HCT116 (cell line): ENCODE results near the gene SERTAD4. TPM values are rescaled to one million over a fixed set of nuclear protein-coding genes. Genes with fewer than 3 reads are reported as not detected.
A peak's percentile ranks its signal among the peaks of the same experiment; 100 is the strongest.
"Not testable (repeated sequence)": the region's sequence is repeated elsewhere in the genome, so short reads cannot be mapped to it uniquely, and the experiment has no call there.

Source experiments
- ATAC-seq: fragments of 200-7000 bp; cut with Tn5 transposase; 2 replicates; pipeline ENCODE4 v1.9.1; 2020; ENCODE audit warnings: mild to moderate bottlenecking, moderate library complexity
- BruUV-seq: library from RNA; stranded (reverse); fragments of 400-500 nt; replicated peaks from 2 replicates; lab custom pipeline; 2021; lab: Mats Ljungman, UMichigan
- CTCF ChIA-PET: fragments of 300-600 bp; sonication (Branson Sonifier 250); formaldehyde crosslinking; loops from one replicate; lab custom pipeline; 2021; ENCODE audit warnings: antibody characterized with exemption; lab: Charles Lee
- POLR2A ChIA-PET: fragments of 300-600, 350-600 bp; sonication (Branson Sonifier 250); formaldehyde crosslinking; loops from one replicate; lab custom pipeline; 2021; ENCODE audit warnings: antibody characterized with exemption; lab: Charles Lee
- RAD21 ChIA-PET, 2 experiments: fragments of 300-600 bp; sonication (Branson Sonifier 250); formaldehyde crosslinking; loops; one replicate each; lab custom pipeline; 2023; ENCODE audit warnings: low total read pairs in 2 of 2; ENCODE audit not compliant: uncharacterized antibody in 2 of 2, unreplicated experiment in 2 of 2, low non-redundant PET in 1 of 2; lab: Charles Lee
- DNase-seq: peaks from one replicate; pipeline ENCODE4 v3.0.0-alpha.2; 2010; ENCODE audit warnings: low read depth, low spot score
- H2AFZ ChIP-seq: fragments of 200-600 bp; shearing (Covaris generic), sonication (generic); 2 replicates; pipeline ENCODE4 v1.6.1; 2017; ENCODE audit warnings: low read depth, mixed run types, mixed read lengths, antibody characterized with exemption, low read length; ENCODE audit not compliant: poor library complexity, severe bottlenecking
- H3K27ac ChIP-seq: 2 replicates; pipeline ENCODE4 v1.5.1; 2012; ENCODE audit warnings: low read depth, low read length
- H3K27me3 ChIP-seq: fragments of 200-600 bp; sonication (generic); 2 replicates; pipeline ENCODE4 v1.6.1; 2016; ENCODE audit warnings: mixed run types, low read length, mixed read lengths; ENCODE audit not compliant: insufficient read depth
- H3K36me3 ChIP-seq, 2 experiments: fragments of 200-500 bp in 1 of 2; fragments of 200-600 bp in 1 of 2; sonication (Bioruptor generic) in 1 of 2; sonication (generic) in 1 of 2; 2 replicates each; pipeline versions ENCODE4 v1.5.1 to v1.6.1; 2014 to 2016; ENCODE audit warnings: low read length in 2 of 2, inconsistent platforms in 1 of 2, mixed read lengths in 1 of 2, mixed run types in 1 of 2; ENCODE audit not compliant: insufficient read depth in 2 of 2, control insufficient read depth in 1 of 2
- H3K4me1 ChIP-seq, 2 experiments: fragments of 200-600 bp in 1 of 2; sonication (generic) in 1 of 2; 2 replicates each; pipeline versions ENCODE4 v1.5.1 to v1.6.1; 2012 to 2017; ENCODE audit warnings: low read length in 2 of 2, inconsistent platforms in 1 of 2, mild to moderate bottlenecking in 1 of 2, mixed read lengths in 1 of 2, mixed run types in 1 of 2, moderate library complexity in 1 of 2; ENCODE audit not compliant: insufficient read depth in 2 of 2, control insufficient read depth in 1 of 2
- H3K4me2 ChIP-seq: fragments of 200-600 bp; sonication (generic); 2 replicates; pipeline ENCODE4 v1.6.1; 2017; ENCODE audit warnings: mixed run types, low read length, mixed read lengths
- H3K4me3 ChIP-seq, 2 experiments: fragments of 200-600 bp in 1 of 2; sonication (generic) in 1 of 2; replicated peaks in 1 of 2; 2 replicates each; pipeline ENCODE4 v1.5.1; 2011 to 2016; ENCODE audit warnings: low read length in 2 of 2, control low read depth in 1 of 2, low read depth in 1 of 2, mild to moderate bottlenecking in 1 of 2, mixed read lengths in 1 of 2, mixed run types in 1 of 2
- H3K79me2 ChIP-seq: fragments of 200-600 bp; sonication (generic); 2 replicates; pipeline ENCODE4 v1.6.1; 2017; ENCODE audit warnings: mild to moderate bottlenecking, mixed run types, low read length, moderate library complexity, mixed read lengths; ENCODE audit not compliant: insufficient read depth
- H3K9ac ChIP-seq: fragments of 200-600 bp; sonication (generic); 2 replicates; pipeline ENCODE4 v1.6.1; 2016; ENCODE audit warnings: low read length, mixed read lengths
- H3K9me2 ChIP-seq: fragments of 200-600 bp; sonication (generic), shearing (Covaris generic); 2 replicates; pipeline ENCODE4 v1.6.1; 2017; ENCODE audit warnings: mixed run types, mild to moderate bottlenecking, moderate library complexity; ENCODE audit not compliant: insufficient read depth
- H3K9me3 ChIP-seq, 2 experiments: fragments of 200-500 bp in 1 of 2; fragments of 200-600 bp in 1 of 2; sonication (Bioruptor generic) in 1 of 2; sonication (generic) in 1 of 2; 2 replicates each; pipeline ENCODE4 v1.6.1; 2014 to 2017; ENCODE audit warnings: low read length in 2 of 2, mixed read lengths in 2 of 2, inconsistent platforms in 1 of 2, low read depth in 1 of 2, mild to moderate bottlenecking in 1 of 2, mixed run types in 1 of 2, moderate library complexity in 1 of 2; ENCODE audit not compliant: control insufficient read depth in 1 of 2, insufficient read depth in 1 of 2
- H4K20me1 ChIP-seq: fragments of 200-600 bp; sonication (generic), shearing (Covaris generic); 2 replicates; pipeline ENCODE4 v1.6.1; 2017; ENCODE audit warnings: mixed run types, mild to moderate bottlenecking, moderate library complexity; ENCODE audit not compliant: insufficient read depth
- ATF3 ChIP-seq: IDR thresholded peaks from 2 replicates; pipeline ENCODE4 v1.6.1; 2012
- CBX3 ChIP-seq: IDR thresholded peaks from 2 replicates; pipeline ENCODE4 v1.6.1; 2012; ENCODE audit warnings: low read depth
- CTCF ChIP-seq, 3 experiments: fragments of 200-600 bp in 1 of 3; sonication (generic) in 1 of 3; IDR thresholded peaks in 2 of 3; conservative IDR thresholded peaks in 1 of 3; 2 replicates each; pipeline ENCODE4 v1.5.1; 2012 to 2017; ENCODE audit warnings: low read depth in 2 of 3, low read length in 2 of 3, antibody characterized with exemption in 1 of 3, borderline replicate concordance in 1 of 3, control low read depth in 1 of 3, mild to moderate bottlenecking in 1 of 3, mixed read lengths in 1 of 3, mixed run types in 1 of 3, moderate library complexity in 1 of 3; ENCODE audit not compliant: insufficient read depth in 1 of 3
- EZH2 ChIP-seq: fragments of 200-600 bp; sonication (generic); IDR thresholded peaks from 2 replicates; pipeline ENCODE4 v1.6.1; 2017; ENCODE audit warnings: antibody characterized with exemption, mixed run types
- FOSL1 ChIP-seq: IDR thresholded peaks from 2 replicates; pipeline ENCODE4 v1.6.1; 2012; ENCODE audit warnings: low read depth
- JUND ChIP-seq: IDR thresholded peaks from 2 replicates; pipeline ENCODE4 v1.6.1; 2012
- MAX ChIP-seq: IDR thresholded peaks from 2 replicates; pipeline ENCODE4 v1.6.1; 2012
- POLR2AphosphoS5 ChIP-seq: IDR thresholded peaks from 2 replicates; pipeline ENCODE4 v1.6.1; 2011; ENCODE audit warnings: mild to moderate bottlenecking, low read depth, low read length, moderate library complexity
- RAD21 ChIP-seq: IDR thresholded peaks from 2 replicates; pipeline ENCODE4 v1.6.1; 2012; ENCODE audit warnings: low read depth, mild to moderate bottlenecking
- SIN3A ChIP-seq: IDR thresholded peaks from 2 replicates; pipeline ENCODE4 v1.6.1; 2012; ENCODE audit warnings: low read depth
- SP1 ChIP-seq: IDR thresholded peaks from 2 replicates; pipeline ENCODE4 v1.6.1; 2012; ENCODE audit warnings: low read depth
- SRF ChIP-seq: IDR thresholded peaks from 2 replicates; pipeline ENCODE4 v1.6.1; 2012; ENCODE audit warnings: low read depth
- intact Hi-C: fragments of 100-400 bp; cut with micrococcal nuclease; formaldehyde crosslinking; loops from 2 replicates; pipeline ENCODE4 v1.10.0; 2022
- total RNA-seq: library from RNA; stranded (reverse); gene quantifications from one replicate; pipeline ENCODE4 v1.2.1, GENCODE V29; 2021; ENCODE audit not compliant: unreplicated experiment

Gene SERTAD4
- total RNA-seq, 1 experiment from 2014 or later = 0.07 TPM

DNA sequence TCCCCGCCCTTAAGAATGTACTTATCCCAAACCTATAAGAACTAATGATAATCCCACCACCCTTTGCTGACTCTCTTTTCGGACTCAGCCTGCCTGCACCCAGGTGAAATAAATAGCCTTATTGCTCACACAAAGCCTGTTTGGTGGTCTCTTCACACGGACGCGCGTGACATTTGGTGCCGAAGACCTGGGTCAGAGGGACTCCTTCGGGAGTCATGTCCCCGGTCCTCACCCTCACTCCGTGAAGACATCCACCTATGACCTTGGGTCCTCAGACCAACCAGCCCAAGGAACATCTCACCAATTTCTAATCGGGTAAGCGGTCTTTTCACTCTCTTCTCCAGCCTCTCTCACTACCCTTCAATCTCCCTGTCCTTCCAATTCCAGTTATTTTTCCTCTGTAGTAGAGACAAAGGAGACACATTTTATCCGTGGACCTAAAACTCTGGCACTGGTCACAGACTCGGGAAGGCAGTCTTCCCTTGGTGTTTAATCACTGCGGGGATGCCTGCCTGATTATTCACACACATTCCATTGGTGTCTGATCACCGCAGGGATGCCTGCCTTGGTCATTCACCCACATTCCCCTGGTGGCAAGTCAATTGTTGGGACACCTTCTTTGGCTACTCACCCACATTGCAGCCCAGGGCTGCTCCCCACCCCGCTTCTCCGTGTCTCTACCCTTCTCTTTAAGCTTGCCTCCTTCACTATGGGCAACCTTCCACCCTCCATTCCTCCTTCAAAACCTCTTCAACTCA is 44.6 kb upstream of the SERTAD4 start:
- Histone ChIP-seq H3K4me1 (peaks cover 4 to 12% of the 10 kb centered on the region in 2 experiments; a peak in 2 of 4 replicates), H3K4me2 (peak overlapping the region; percentile 65), H3K4me3 (peak overlapping the region in 1 of 2 experiments; percentile 30; a peak in 1 of 4 replicates)
- CTCF ChIA-PET, RAD21 ChIA-PET, H3K9me2 ChIP-seq, H3K27me3 ChIP-seq, H3K9me3 ChIP-seq, H3K27ac ChIP-seq, H3K79me2 ChIP-seq, H2AFZ ChIP-seq, BruUV-seq, H3K36me3 ChIP-seq, POLR2A ChIA-PET, H3K9ac ChIP-seq, intact Hi-C loops, H4K20me1 ChIP-seq: not testable (repeated sequence)
- 0 out of 2 replicates have a peak, but pooled peaks have one; percentile 39 for TF ChIP-seq CBX3
- TF ChIP-seq FOSL1 = peak; percentile 40; the same call in 1 of the 2 replicates
- peak; percentile 35; the same call in 1 of the 2 replicates for TF ChIP-seq JUND
- 0 out of 2 replicates have a peak, but pooled peaks have one; percentile 16 for TF ChIP-seq SP1
- ATAC-seq = peak; percentile 61; the same call in 1 of the 2 replicates
- DNase-seq = peak; percentile 4

DNA sequence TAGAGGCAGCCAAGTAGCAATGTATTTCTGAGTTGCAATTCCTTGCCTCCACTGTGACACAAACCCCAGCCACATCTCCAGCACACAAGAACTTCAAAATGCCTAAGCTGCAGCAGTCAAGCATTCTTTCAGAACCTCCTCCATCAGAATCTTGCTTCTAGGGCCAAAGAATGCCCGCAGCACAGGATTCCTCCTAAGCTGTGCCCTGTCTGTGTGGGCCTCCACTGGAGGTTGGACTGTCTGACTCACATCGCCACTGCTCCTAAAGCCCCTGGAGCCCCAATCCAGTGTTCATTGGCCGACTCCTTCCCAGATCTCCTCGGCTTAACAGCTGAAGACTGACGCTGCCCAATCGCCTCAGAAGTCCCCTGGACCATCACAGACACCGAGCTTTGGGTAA is 43.2 kb upstream of the SERTAD4 start:
- TF ChIP-seq RAD21 (no peak), MAX (no peak), SIN3A (no peak), CTCF (IDR thresholded peaks at IDR 0.05 in 2 of 3, conservative IDR thresholded peaks at IDR 0.05 in 1 of 3; ENCODE audit: borderline replicate concordance in 1 of 3, insufficient read depth in 1 of 3, low read depth in 2 of 3, low read length in 2 of 3) (no peak), POLR2AphosphoS5 (no peak), ATF3 (no peak), FOSL1 (no peak), SRF (no peak), EZH2 (no peak)
- no peak for DNase-seq
- Histone ChIP-seq H3K9ac (no peak overlapping the region), H3K9me3 (no peaks in the 10 kb centered on the region), H3K9me2 (no peaks in the 10 kb centered on the region), H4K20me1 (no peaks in the 10 kb centered on the region), H3K27me3 (no peaks in the 10 kb centered on the region), H3K79me2 (no peaks in the 10 kb centered on the region), H3K4me1 (peaks cover 4 to 12% of the 10 kb centered on the region in 2 experiments; a peak in 2 of 4 replicates), H2AFZ (no peak overlapping the region), H3K4me2 (no peak overlapping the region), H3K4me3 (no peak overlapping the region), H3K27ac (no peak overlapping the region), H3K36me3 (no peaks in the 10 kb centered on the region)
- intact Hi-C loops = no loop called here
- POLR2A ChIA-PET = no interaction called here
- RAD21 ChIA-PET = no interaction called here
- no TSS peak for BruUV-seq
- ATAC-seq = no peak
- CTCF ChIA-PET = no interaction called here
